IPS DF 6.9 (cell line): ENCODE data around the gene SLC11A1.

Source experiments
- DNase-seq: peaks from one replicate; pipeline ENCODE4 v3.0.0-alpha.2; 2013; ENCODE audit warnings: low read depth, low spot score
- H3K27ac ChIP-seq: one replicate; pipeline ENCODE4 v1.5.1; 2013; ENCODE audit warnings: low read length, control low read depth
- H3K27me3 ChIP-seq: 2 replicates; pipeline ENCODE4 v1.6.1; 2013; ENCODE audit warnings: mild to moderate bottlenecking, low read length; ENCODE audit not compliant: control insufficient read depth, insufficient read depth
- H3K36me3 ChIP-seq: 2 replicates; pipeline ENCODE4 v1.6.1; 2013; ENCODE audit warnings: low read length; ENCODE audit not compliant: control insufficient read depth, insufficient read depth
- H3K4me1 ChIP-seq: 2 replicates; pipeline ENCODE4 v1.6.1; 2013; ENCODE audit warnings: low read length; ENCODE audit not compliant: control insufficient read depth, insufficient read depth
- H3K4me3 ChIP-seq: 2 replicates; pipeline ENCODE4 v1.5.1; 2013; ENCODE audit warnings: mild to moderate bottlenecking, low read length
- H3K9me3 ChIP-seq: 2 replicates; pipeline ENCODE4 v1.6.1; 2013; ENCODE audit warnings: low read length, inconsistent platforms; ENCODE audit not compliant: control insufficient read depth, insufficient read depth
- WGBS: extraction: QIAGEN DNeasy Blood & Tissue Kit; methylation state at CpG from one replicate; pipeline ENCODE4 v1.1.7; 2013; ENCODE audit warnings: mixed read lengths, missing lambda C conversion rate; ENCODE audit not compliant: insufficient read length, insufficient coverage; 5-methylcytosine and 5-hydroxymethylcytosine counted together

Gene SLC11A1

GRCh38 chr2:218345491-218346236, 36.4 kb upstream of the SLC11A1 start:
- Histone ChIP-seq H3K27me3 (no peaks in the 10 kb centered on the region), H3K4me1 (no peaks in the 10 kb centered on the region), H3K4me3 (no peak overlapping the region), H3K36me3 (no peaks in the 10 kb centered on the region), H3K27ac (no peak overlapping the region), H3K9me3 (no peaks in the 10 kb centered on the region; the same call in 1 of the 2 replicates)
- DNase-seq: no peak
- no CpG with 5 or more reads among the region's 12 CpGs for WGBS

- no peak overlapping the region for H3K27ac ChIP-seq
- H3K4me3 ChIP-seq: no peak overlapping the region
- no peaks in the 10 kb centered on the region for H3K27me3 ChIP-seq
- no peaks in the 10 kb centered on the region for H3K36me3 ChIP-seq
- H3K4me1 ChIP-seq: no peaks in the 10 kb centered on the region
- WGBS: no CpG with 5 or more reads among the region's 5 CpGs
- no peak for DNase-seq
- no peaks in the 10 kb centered on the region; the same call in 1 of the 2 replicates for H3K9me3 ChIP-seq
These were observed 34.9 kb upstream of the SLC11A1 start for GRCh38 chr2:218347172-218347571.

GRCh38 chr2:218354045-218354444, 28.0 kb upstream of the SLC11A1 start:
- no peak overlapping the region for H3K27ac ChIP-seq
- no peaks in the 10 kb centered on the region for H3K27me3 ChIP-seq
- no peak for DNase-seq
- H3K9me3 ChIP-seq: no peaks in the 10 kb centered on the region; the same call in 1 of the 2 replicates
- no peaks in the 10 kb centered on the region for H3K36me3 ChIP-seq
- peaks cover 2% of the 10 kb centered on the region; the same call in 1 of the 2 replicates for H3K4me1 ChIP-seq
- no CpG with 5 or more reads among the region's 14 CpGs for WGBS
- H3K4me3 ChIP-seq: no peak overlapping the region

GRCh38 chr2:218354850-218355443, 27.1 kb upstream of the SLC11A1 start:
- WGBS: no CpG with 5 or more reads among the region's 20 CpGs
- H3K27me3 ChIP-seq: no peaks in the 10 kb centered on the region
- peaks cover 2% of the 10 kb centered on the region; the same call in 1 of the 2 replicates for H3K4me1 ChIP-seq
- no peak overlapping the region for H3K27ac ChIP-seq
- no peak for DNase-seq
- no peaks in the 10 kb centered on the region for H3K36me3 ChIP-seq
- H3K4me3 ChIP-seq: no peak overlapping the region
- no peaks in the 10 kb centered on the region; the same call in 1 of the 2 replicates for H3K9me3 ChIP-seq

GRCh38 chr2:218357236-218358177, 24.6 kb upstream of the SLC11A1 start:
- no peaks in the 10 kb centered on the region for H3K9me3 ChIP-seq
- no CpG with 5 or more reads among the region's 17 CpGs for WGBS
- no peak overlapping the region for H3K4me3 ChIP-seq
- DNase-seq: no peak
- H3K4me1 ChIP-seq: peaks cover 2% of the 10 kb centered on the region; the same call in 1 of the 2 replicates
- no peaks in the 10 kb centered on the region for H3K36me3 ChIP-seq
- no peaks in the 10 kb centered on the region for H3K27me3 ChIP-seq
- no peak overlapping the region for H3K27ac ChIP-seq

- Histone ChIP-seq H3K27ac (no peak overlapping the region), H3K27me3 (no peaks in the 10 kb centered on the region), H3K4me1 (peaks cover 2% of the 10 kb centered on the region; the same call in 1 of the 2 replicates), H3K36me3 (no peaks in the 10 kb centered on the region), H3K9me3 (no peaks in the 10 kb centered on the region), H3K4me3 (no peak overlapping the region)
- no CpG with 5 or more reads among the region's 4 CpGs for WGBS
- no peak for DNase-seq
These were observed 21.6 kb upstream of the SLC11A1 start for GRCh38 chr2:218360453-218360852.

- H3K36me3 ChIP-seq: no peaks in the 10 kb centered on the region
- H3K4me3 ChIP-seq: no peak overlapping the region
- H3K9me3 ChIP-seq: no peaks in the 10 kb centered on the region
- no peaks in the 10 kb centered on the region; the same call in 1 of the 2 replicates for H3K4me1 ChIP-seq
- no peaks in the 10 kb centered on the region for H3K27me3 ChIP-seq
- H3K27ac ChIP-seq: no peak overlapping the region
- no peak for DNase-seq
- no CpG with 5 or more reads among the region's 8 CpGs for WGBS
These were observed 19.5 kb upstream of the SLC11A1 start for GRCh38 chr2:218362606-218363005.

GRCh38 chr2:218363736-218364135, 18.3 kb upstream of the SLC11A1 start:
- H3K27me3 ChIP-seq: no peaks in the 10 kb centered on the region
- no peaks in the 10 kb centered on the region for H3K9me3 ChIP-seq
- H3K4me1 ChIP-seq: no peaks in the 10 kb centered on the region
- H3K27ac ChIP-seq: no peak overlapping the region
- DNase-seq: no peak
- no CpG with 5 or more reads among the region's 3 CpGs for WGBS
- no peaks in the 10 kb centered on the region for H3K36me3 ChIP-seq
- H3K4me3 ChIP-seq: no peak overlapping the region

GRCh38 chr2:218364196-218364595, 17.9 kb upstream of the SLC11A1 start:
- H3K27ac ChIP-seq: no peak overlapping the region
- H3K9me3 ChIP-seq: no peaks in the 10 kb centered on the region
- no peak for DNase-seq
- WGBS: no CpG with 5 or more reads among the region's 6 CpGs
- H3K36me3 ChIP-seq: no peaks in the 10 kb centered on the region
- H3K4me1 ChIP-seq: no peaks in the 10 kb centered on the region
- H3K4me3 ChIP-seq: no peak overlapping the region
- H3K27me3 ChIP-seq: no peaks in the 10 kb centered on the region
